ENCODE data around the gene BACE2.

BACE2 gene

DNA sequence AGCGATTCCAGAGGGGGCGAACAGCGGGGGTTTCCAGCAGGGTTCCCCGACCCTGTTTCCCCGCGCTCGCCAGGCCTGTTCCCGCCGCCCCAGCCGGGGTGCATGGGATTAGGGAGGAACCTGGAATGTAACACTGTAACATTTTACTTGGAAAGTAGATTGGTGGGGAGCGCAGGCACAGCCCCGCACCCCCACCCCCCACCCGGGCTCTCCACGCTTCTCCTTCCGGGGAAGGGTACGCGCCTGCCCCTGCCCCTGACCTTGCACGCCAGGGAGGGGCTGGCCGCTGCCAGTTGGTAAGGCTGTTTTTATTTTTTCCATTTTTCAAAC is 149.1 kb downstream of the BACE2 start:
- TF ChIP-seq ZNF404 (tag by site-specific recombination; IDR thresholded peaks at IDR 0.05), result no peak
- no peak overlapping the region for H3K27ac ChIP-seq (ENCODE audit: extremely low read depth, low read depth, low read length)
- ChIA-PET CTCF (no interaction called here), POLR2A (no interaction called here)
- H3K4me1 ChIP-seq (ENCODE audit: control insufficient read depth, insufficient read depth, low read length), result no peaks in the 10 kb centered on the region
- no peak overlapping the region for H3K4me3 ChIP-seq (ENCODE audit: low read depth, low read length)
- H3K9me3 ChIP-seq (ENCODE audit: control insufficient read depth, insufficient read depth, low read depth, low read length), result no peaks in the 10 kb centered on the region
- no peaks in the 10 kb centered on the region for H3K36me3 ChIP-seq (ENCODE audit: control insufficient read depth in 2 of 2, insufficient read depth in 1 of 2, low read length in 2 of 2)

DNA sequence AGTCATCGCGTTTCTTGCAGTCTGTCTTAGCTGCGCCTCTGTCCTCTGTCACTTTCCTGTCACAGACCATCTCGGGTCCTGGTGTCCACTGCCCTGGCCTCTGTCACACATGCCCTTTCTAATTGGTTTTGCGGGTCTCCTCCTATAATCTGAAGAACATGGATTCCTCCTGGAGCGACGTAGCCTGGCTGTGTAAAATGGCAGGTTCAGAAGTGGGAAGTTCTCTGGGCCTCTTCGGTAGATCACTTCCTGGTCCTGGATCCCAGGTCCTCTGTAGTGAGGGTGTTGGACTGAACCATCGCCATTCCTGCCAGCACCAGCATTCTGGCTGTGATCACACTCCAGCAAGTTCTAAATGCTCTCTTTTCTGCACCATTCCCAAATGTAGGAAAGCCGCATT is 149.5 kb downstream of the BACE2 start:
- CTCF ChIA-PET, result interaction anchor here (1.0 kb wide), 1 partner anchor 35 kb away, joined by 3 read pairs; no protein-coding TSS in a partner anchor
- H3K4me1 ChIP-seq (ENCODE audit: control insufficient read depth, insufficient read depth, low read length), result no peaks in the 10 kb centered on the region
- TF ChIP-seq ZNF341 (tag by site-specific recombination; IDR thresholded peaks at IDR 0.05; ENCODE audit: low read depth), result no peak
- TF ChIP-seq ZNF707 (tag by site-specific recombination; IDR thresholded peaks at IDR 0.05), result no peak
- TF ChIP-seq, protein P1, sequence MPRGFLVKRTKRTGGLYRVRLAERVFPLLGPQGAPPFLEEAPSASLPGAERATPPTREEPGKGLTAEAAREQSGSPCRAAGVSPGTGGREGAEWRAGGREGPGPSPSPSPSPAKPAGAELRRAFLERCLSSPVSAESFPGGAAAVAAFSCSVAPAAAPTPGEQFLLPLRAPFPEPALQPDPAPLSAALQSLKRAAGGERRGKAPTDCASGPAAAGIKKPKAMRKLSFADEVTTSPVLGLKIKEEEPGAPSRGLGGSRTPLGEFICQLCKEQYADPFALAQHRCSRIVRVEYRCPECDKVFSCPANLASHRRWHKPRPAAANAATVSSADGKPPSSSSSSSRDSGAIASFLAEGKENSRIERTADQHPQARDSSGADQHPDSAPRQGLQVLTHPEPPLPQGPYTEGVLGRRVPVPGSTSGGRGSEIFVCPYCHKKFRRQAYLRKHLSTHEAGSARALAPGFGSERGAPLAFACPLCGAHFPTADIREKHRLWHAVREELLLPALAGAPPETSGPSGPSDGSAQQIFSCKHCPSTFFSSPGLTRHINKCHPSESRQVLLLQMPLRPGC (tag by site-specific recombination; IDR thresholded peaks at IDR 0.05), result no peak
- no peak for TF ChIP-seq ZFP3 (tag by site-specific recombination; IDR thresholded peaks at IDR 0.05; ENCODE audit: low read depth)
- no peak for TF ChIP-seq REPIN1 (tag by site-specific recombination; IDR thresholded peaks at IDR 0.05; ENCODE audit: low read depth)
- TF ChIP-seq GLI4 (tag by site-specific recombination; IDR thresholded peaks at IDR 0.05), result no peak
- TF ChIP-seq ZNF658 (tag by site-specific recombination; IDR thresholded peaks at IDR 0.05), result no peak
- TF ChIP-seq ZNF610 (tag by site-specific recombination; IDR thresholded peaks at IDR 0.05; ENCODE audit: borderline replicate concordance), result no peak
- TF ChIP-seq RBAK (tag by site-specific recombination; IDR thresholded peaks at IDR 0.05), result no peak
- TF ChIP-seq ZNF202 (tag by site-specific recombination; IDR thresholded peaks at IDR 0.05; ENCODE audit: borderline replicate concordance), result no peak
- TF ChIP-seq, protein P2, sequence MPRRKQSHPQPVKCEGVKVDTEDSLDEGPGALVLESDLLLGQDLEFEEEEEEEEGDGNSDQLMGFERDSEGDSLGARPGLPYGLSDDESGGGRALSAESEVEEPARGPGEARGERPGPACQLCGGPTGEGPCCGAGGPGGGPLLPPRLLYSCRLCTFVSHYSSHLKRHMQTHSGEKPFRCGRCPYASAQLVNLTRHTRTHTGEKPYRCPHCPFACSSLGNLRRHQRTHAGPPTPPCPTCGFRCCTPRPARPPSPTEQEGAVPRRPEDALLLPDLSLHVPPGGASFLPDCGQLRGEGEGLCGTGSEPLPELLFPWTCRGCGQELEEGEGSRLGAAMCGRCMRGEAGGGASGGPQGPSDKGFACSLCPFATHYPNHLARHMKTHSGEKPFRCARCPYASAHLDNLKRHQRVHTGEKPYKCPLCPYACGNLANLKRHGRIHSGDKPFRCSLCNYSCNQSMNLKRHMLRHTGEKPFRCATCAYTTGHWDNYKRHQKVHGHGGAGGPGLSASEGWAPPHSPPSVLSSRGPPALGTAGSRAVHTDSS (tag by site-specific recombination; IDR thresholded peaks at IDR 0.05), result no peak
- TF ChIP-seq, protein P3, sequence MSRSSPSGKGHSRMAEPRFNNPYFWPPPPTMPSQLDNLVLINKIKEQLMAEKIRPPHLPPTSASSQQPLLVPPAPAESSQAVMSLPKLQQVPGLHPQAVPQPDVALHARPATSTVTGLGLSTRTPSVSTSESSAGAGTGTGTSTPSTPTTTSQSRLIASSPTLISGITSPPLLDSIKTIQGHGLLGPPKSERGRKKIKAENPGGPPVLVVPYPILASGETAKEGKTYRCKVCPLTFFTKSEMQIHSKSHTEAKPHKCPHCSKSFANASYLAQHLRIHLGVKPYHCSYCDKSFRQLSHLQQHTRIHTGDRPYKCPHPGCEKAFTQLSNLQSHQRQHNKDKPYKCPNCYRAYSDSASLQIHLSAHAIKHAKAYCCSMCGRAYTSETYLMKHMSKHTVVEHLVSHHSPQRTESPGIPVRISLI (tag by site-specific recombination; IDR thresholded peaks at IDR 0.05), result no peak
- TF ChIP-seq, protein P4, sequence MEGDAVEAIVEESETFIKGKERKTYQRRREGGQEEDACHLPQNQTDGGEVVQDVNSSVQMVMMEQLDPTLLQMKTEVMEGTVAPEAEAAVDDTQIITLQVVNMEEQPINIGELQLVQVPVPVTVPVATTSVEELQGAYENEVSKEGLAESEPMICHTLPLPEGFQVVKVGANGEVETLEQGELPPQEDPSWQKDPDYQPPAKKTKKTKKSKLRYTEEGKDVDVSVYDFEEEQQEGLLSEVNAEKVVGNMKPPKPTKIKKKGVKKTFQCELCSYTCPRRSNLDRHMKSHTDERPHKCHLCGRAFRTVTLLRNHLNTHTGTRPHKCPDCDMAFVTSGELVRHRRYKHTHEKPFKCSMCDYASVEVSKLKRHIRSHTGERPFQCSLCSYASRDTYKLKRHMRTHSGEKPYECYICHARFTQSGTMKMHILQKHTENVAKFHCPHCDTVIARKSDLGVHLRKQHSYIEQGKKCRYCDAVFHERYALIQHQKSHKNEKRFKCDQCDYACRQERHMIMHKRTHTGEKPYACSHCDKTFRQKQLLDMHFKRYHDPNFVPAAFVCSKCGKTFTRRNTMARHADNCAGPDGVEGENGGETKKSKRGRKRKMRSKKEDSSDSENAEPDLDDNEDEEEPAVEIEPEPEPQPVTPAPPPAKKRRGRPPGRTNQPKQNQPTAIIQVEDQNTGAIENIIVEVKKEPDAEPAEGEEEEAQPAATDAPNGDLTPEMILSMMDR (tag by site-specific recombination; IDR thresholded peaks at IDR 0.05), result no peak
- no peak for TF ChIP-seq ZNF354C (tag by site-specific recombination; IDR thresholded peaks at IDR 0.05; ENCODE audit: borderline replicate concordance, low read depth)
- H3K9me3 ChIP-seq (ENCODE audit: control insufficient read depth, insufficient read depth, low read depth, low read length), result no peaks in the 10 kb centered on the region
- H3K27ac ChIP-seq (ENCODE audit: extremely low read depth, low read depth, low read length), result no peak overlapping the region
- no peak overlapping the region for H3K4me3 ChIP-seq (ENCODE audit: low read depth, low read length)
- H3K36me3 ChIP-seq (ENCODE audit: control insufficient read depth in 2 of 2, insufficient read depth in 1 of 2, low read length in 2 of 2), result no peaks in the 10 kb centered on the region
- POLR2A ChIA-PET, result no interaction called here

DNA sequence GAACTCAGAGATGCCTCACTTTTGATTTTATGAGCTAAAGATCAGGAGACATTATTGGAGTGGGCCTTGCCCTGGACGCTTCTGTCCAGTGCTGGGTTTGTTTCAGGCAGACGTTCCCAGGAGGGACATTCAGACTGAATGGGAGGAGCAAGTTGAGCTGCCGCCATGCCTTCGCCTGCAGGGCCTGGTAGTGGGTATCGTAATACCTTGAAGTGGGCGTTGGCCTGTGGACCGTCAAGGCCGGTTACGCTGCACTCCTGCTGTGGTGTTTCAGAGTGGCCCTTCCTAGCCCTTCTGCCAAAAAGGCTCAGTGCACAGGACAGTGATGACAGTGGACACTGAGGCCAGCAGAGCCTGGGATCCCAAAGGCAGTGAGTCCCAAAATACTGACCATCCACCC is 150.3 kb downstream of the BACE2 start:
- ChIA-PET POLR2A (no interaction called here), CTCF (interaction anchor here (0.8 to 1.0 kb wide), 3 partner anchors 34 to 790 kb away, joined by 3 read pairs; no protein-coding TSS in a partner anchor)
- H3K36me3 ChIP-seq (ENCODE audit: control insufficient read depth in 2 of 2, insufficient read depth in 1 of 2, low read length in 2 of 2), result no peaks in the 10 kb centered on the region
- H3K4me1 ChIP-seq (ENCODE audit: control insufficient read depth, insufficient read depth, low read length), result no peaks in the 10 kb centered on the region
- no peak overlapping the region for H3K27ac ChIP-seq (ENCODE audit: extremely low read depth, low read depth, low read length)
- no peaks in the 10 kb centered on the region for H3K9me3 ChIP-seq (ENCODE audit: control insufficient read depth, insufficient read depth, low read depth, low read length)
- H3K4me3 ChIP-seq (ENCODE audit: low read depth, low read length), result no peak overlapping the region
- TF ChIP-seq ZFP69B (tag by site-specific recombination; IDR thresholded peaks at IDR 0.05) (no peak), ZNF37A (tag by site-specific recombination; IDR thresholded peaks at IDR 0.05) (no peak), ZNF529 (tag by site-specific recombination; IDR thresholded peaks at IDR 0.05; ENCODE audit: insufficient replicate concordance) (no peak), ZNF24 (tag by site-specific recombination; IDR thresholded peaks at IDR 0.05) (no peak), ZNF621 (tag by site-specific recombination; IDR thresholded peaks at IDR 0.05) (no peak), SP3 (tag by site-specific recombination; IDR thresholded peaks at IDR 0.05) (no peak), ZNF776 (tag by site-specific recombination; IDR thresholded peaks at IDR 0.05; ENCODE audit: borderline replicate concordance) (no peak), ZBTB7A (tag by site-specific recombination; IDR thresholded peaks at IDR 0.05; ENCODE audit: low read depth) (no peak), ZNF792 (tag by site-specific recombination; IDR thresholded peaks at IDR 0.05) (no peak), BCL11A (tag by site-specific recombination; IDR thresholded peaks at IDR 0.05; ENCODE audit: low read depth) (no peak), ZNF426 (tag by site-specific recombination; IDR thresholded peaks at IDR 0.05) (no peak)
- TF ChIP-seq, protein P4 (tag by site-specific recombination; IDR thresholded peaks at IDR 0.05), result no peak
